Esophagus muscularis mucosa (tissue), 3 donors: ENCODE results near the gene CNTLN.

Experiments
- CTCF ChIP-seq, 3 experiments: fragments of 200-600 bp in 2 of 3; fragments of 450-650 bp in 1 of 3; sonication (generic) in 2 of 3; IDR thresholded peaks; one replicate each; pipeline ENCODE4 v1.5.1; 2017 to 2019; ENCODE audit warnings: antibody characterized with exemption in 3 of 3, mild to moderate bottlenecking in 2 of 3, moderate library complexity in 1 of 3
- EP300 ChIP-seq: sonication (generic); formaldehyde crosslinking; IDR thresholded peaks from one replicate; pipeline ENCODE4 v1.6.1; 2017; ENCODE audit warnings: antibody characterized with exemption

GRCh38 chr9:17148324-17148723 lies 13.5 kb downstream of the CNTLN start:
- no peak for TF ChIP-seq CTCF (IDR thresholded peaks at IDR 0.05)
- TF ChIP-seq EP300 = no peak
